HepG2 (cell line): ENCODE results near the gene ALDH3A2. TPM values are rescaled to one million over a fixed set of nuclear protein-coding genes. Genes with fewer than 3 reads are reported as not detected.
A peak's percentile ranks its signal among the peaks of the same experiment; 100 is the strongest.

ENCODE experiments used
- ATAC-seq: fragments of 200-7000 bp; cut with Tn5 transposase; 3 replicates; pipeline ENCODE4 v1.9.1; 2020; ENCODE audit warnings: mild to moderate bottlenecking, moderate library complexity
- BruUV-seq: library from RNA; stranded (reverse); fragments of 400-500 nt; replicated peaks from 2 replicates; lab custom pipeline; 2021; lab: Mats Ljungman, UMichigan
- CTCF ChIA-PET: fragments of 300-600 bp; formaldehyde crosslinking; extraction: SDS; loops from one replicate; lab custom pipeline; 2021; ENCODE audit warnings: low total read pairs, inconsistent platforms, low intra/inter-chr PET ratio; lab: Yijun Ruan, JAX
- POLR2A ChIA-PET: fragments of 350-600 bp; sonication (Branson Sonifier 250); formaldehyde crosslinking; loops from one replicate; lab custom pipeline; 2020; ENCODE audit warnings: antibody characterized with exemption, inconsistent platforms; lab: Yijun Ruan, JAX
- DNase-seq: peaks from one replicate; pipeline ENCODE4 v3.0.0-alpha.2; 2015; ENCODE audit warnings: low spot score
- FAIRE-seq: peaks from 3 replicates; lab custom pipeline; 2011; peaks lifted over from hg19 to GRCh38; lab: Jason Lieb, UNC
- H2AFZ ChIP-seq: one replicate; pipeline ENCODE4 v1.6.1; 2011; ENCODE audit warnings: low read length, inconsistent platforms
- H3K27ac ChIP-seq: fragments of 300-600 bp; 3 replicates; pipeline ENCODE4 v1.8.0; 2011; ENCODE audit warnings: mixed run types, mild to moderate bottlenecking, mixed read lengths, low read length, inconsistent platforms; ENCODE audit not compliant: insufficient read depth; ENCODE audit errors: extremely low read length
- H3K27me3 ChIP-seq, 2 experiments: fragments of 200-600 bp in 1 of 2; 2 replicates in 1 of 2; 3 replicates in 1 of 2; pipeline versions ENCODE4 v1.6.0 to v1.8.0; 2011; ENCODE audit warnings: low read length in 2 of 2, mild to moderate bottlenecking in 2 of 2, moderate library complexity in 2 of 2, inconsistent platforms in 1 of 2; ENCODE audit not compliant: insufficient read depth in 2 of 2, control insufficient read depth in 1 of 2
- H3K36me3 ChIP-seq, 2 experiments: fragments of 200-600 bp in 1 of 2; replicated peaks in 1 of 2; 2 replicates in 1 of 2; 3 replicates in 1 of 2; pipeline versions ENCODE4 v1.5.1 to v1.8.0; 2011; ENCODE audit warnings: low read length in 2 of 2, inconsistent platforms in 1 of 2; ENCODE audit not compliant: insufficient read depth in 2 of 2, control insufficient read depth in 1 of 2
- H3K4me1 ChIP-seq: 2 replicates; pipeline ENCODE4 v1.5.1; 2012; ENCODE audit warnings: low read length, inconsistent platforms; ENCODE audit not compliant: insufficient read depth
- H3K4me2 ChIP-seq: 2 replicates; pipeline ENCODE4 v1.6.0; 2011; ENCODE audit warnings: low read depth, low read length, inconsistent platforms
- H3K4me3 ChIP-seq, 3 experiments: fragments of 200-600 bp in 1 of 3; sonication (generic), shearing (Covaris generic) in 1 of 3; replicated peaks in 1 of 3; 2 replicates each; pipeline ENCODE4 v1.5.1; 2011 to 2016; ENCODE audit warnings: low read length in 3 of 3, inconsistent platforms in 2 of 3, low read depth in 2 of 3, mild to moderate bottlenecking in 2 of 3, control low read depth in 1 of 3, mixed read lengths in 1 of 3; ENCODE audit not compliant: insufficient read depth in 1 of 3
- H3K79me2 ChIP-seq: one replicate; pipeline ENCODE4 v1.6.1; 2011; ENCODE audit warnings: low read length, inconsistent platforms; ENCODE audit not compliant: insufficient read depth
- H3K9ac ChIP-seq: 2 replicates; pipeline ENCODE4 v1.6.0; 2011; ENCODE audit warnings: mild to moderate bottlenecking, low read depth, low read length, inconsistent platforms; ENCODE audit not compliant: insufficient read depth
- H3K9me3 ChIP-seq: 2 replicates; pipeline ENCODE4 v1.5.1; 2012; ENCODE audit warnings: mild to moderate bottlenecking, low read length
- H4K20me1 ChIP-seq: 2 replicates; pipeline ENCODE4 v1.6.0; 2011; ENCODE audit warnings: inconsistent platforms, mild to moderate bottlenecking, low read length, moderate library complexity; ENCODE audit not compliant: insufficient read depth
- CREM ChIP-seq, 2 experiments: sonication (generic) in 1 of 2; formaldehyde crosslinking in 1 of 2; IDR thresholded peaks; 2 replicates each; pipeline versions ENCODE4 v1.4.0 to v1.6.1; 2016 to 2020; ENCODE audit warnings: antibody characterized with exemption in 1 of 2, mild to moderate bottlenecking in 1 of 2, missing genetic modification reagents in 1 of 2
- DMAP1 ChIP-seq: IDR thresholded peaks from 2 replicates; pipeline ENCODE4 v1.6.1; 2016
- ELF4 ChIP-seq: sonication (generic); formaldehyde crosslinking; IDR thresholded peaks from 2 replicates; pipeline ENCODE4 v1.5.0; 2020; ENCODE audit warnings: missing genetic modification reagents, mild to moderate bottlenecking, moderate library complexity, borderline replicate concordance
- GZF1 ChIP-seq: sonication (generic); formaldehyde crosslinking; IDR thresholded peaks from 2 replicates; pipeline ENCODE4 v1.5.1; 2020; ENCODE audit warnings: mild to moderate bottlenecking, missing genetic modification reagents
- HES4 ChIP-seq: sonication (generic); formaldehyde crosslinking; IDR thresholded peaks from 2 replicates; pipeline ENCODE4 v1.9.0; 2021; ENCODE audit warnings: mild to moderate bottlenecking, missing genetic modification reagents, borderline replicate concordance
- HNRNPK ChIP-seq: fragments of 200-400 bp; formaldehyde crosslinking; IDR thresholded peaks from 2 replicates; pipeline ENCODE4 v1.6.1; 2018; ENCODE audit warnings: low read length, low read depth, moderate library complexity, mild to moderate bottlenecking; ENCODE audit not compliant: poor library complexity, severe bottlenecking
- KMT2B ChIP-seq: IDR thresholded peaks from 2 replicates; pipeline ENCODE4 v1.6.1; 2016; ENCODE audit warnings: missing genetic modification reagents, missing compliant biosample characterization
- MXD4 ChIP-seq: IDR thresholded peaks from 2 replicates; pipeline ENCODE4 v1.6.1; 2016; ENCODE audit warnings: mild to moderate bottlenecking, missing biosample characterization, missing genetic modification reagents
- NBN ChIP-seq: fragments of 450-650 bp; conservative IDR thresholded peaks from 2 replicates; pipeline ENCODE4 v1.6.1; 2017
- POLR2AphosphoS5 ChIP-seq: IDR thresholded peaks from 2 replicates; pipeline ENCODE4 v1.6.1; 2012; ENCODE audit warnings: low read depth, low read length
- SAFB2 ChIP-seq: sonication (generic); formaldehyde crosslinking; IDR thresholded peaks from 2 replicates; pipeline ENCODE4 v1.5.1; 2020; ENCODE audit warnings: missing genetic modification reagents, low read depth, mild to moderate bottlenecking, borderline replicate concordance
- SOX13 ChIP-seq, 3 experiments: fragments of 450-650 bp in 1 of 3; sonication (generic) in 1 of 3; formaldehyde crosslinking in 1 of 3; IDR thresholded peaks in 2 of 3; conservative IDR thresholded peaks in 1 of 3; 2 replicates each; pipeline versions ENCODE4 v1.5.0 to v1.6.1; 2016 to 2020; ENCODE audit warnings: antibody characterized with exemption in 1 of 3, mild to moderate bottlenecking in 1 of 3, missing compliant biosample characterization in 1 of 3, missing genetic modification reagents in 1 of 3, moderate library complexity in 1 of 3
- SP5 ChIP-seq: IDR thresholded peaks from 2 replicates; pipeline ENCODE4 v1.6.1; 2016; ENCODE audit warnings: low read depth, borderline replicate concordance
- TBX3 ChIP-seq: fragments of 450-650 bp; IDR thresholded peaks from 2 replicates; pipeline ENCODE4 v1.6.1; 2017; ENCODE audit warnings: antibody characterized with exemption, mild to moderate bottlenecking, inconsistent platforms, borderline replicate concordance
- YEATS2 ChIP-seq: sonication (generic); formaldehyde crosslinking; IDR thresholded peaks from 2 replicates; pipeline ENCODE4 v1.4.0; 2020; ENCODE audit warnings: missing genetic modification reagents, borderline replicate concordance
- ZKSCAN8 ChIP-seq: IDR thresholded peaks from 2 replicates; pipeline ENCODE4 v1.6.1; 2016; ENCODE audit warnings: borderline replicate concordance, missing genetic modification reagents, missing compliant biosample characterization
- ZNF160 ChIP-seq: sonication (generic); formaldehyde crosslinking; IDR thresholded peaks from 2 replicates; pipeline ENCODE4 v1.8.0; 2022; ENCODE audit warnings: mild to moderate bottlenecking, inconsistent platforms, missing genetic modification reagents
- ZNF274 ChIP-seq: sonication (generic); formaldehyde crosslinking; IDR thresholded peaks from 2 replicates; pipeline ENCODE4 v1.5.1; 2020; ENCODE audit warnings: mild to moderate bottlenecking, missing genetic modification reagents
- ZNF558 ChIP-seq: sonication (generic); formaldehyde crosslinking; IDR thresholded peaks from 2 replicates; pipeline ENCODE4 v1.9.0; 2022; ENCODE audit warnings: mild to moderate bottlenecking, missing genetic modification reagents, borderline replicate concordance
- ZNF570 ChIP-seq: sonication (generic); formaldehyde crosslinking; IDR thresholded peaks from 2 replicates; pipeline ENCODE4 v1.4.0; 2020; ENCODE audit warnings: mild to moderate bottlenecking, missing genetic modification reagents, borderline replicate concordance
- ZNF816 ChIP-seq: sonication (generic); formaldehyde crosslinking; IDR thresholded peaks from 2 replicates; pipeline ENCODE4 v1.8.0; 2022; ENCODE audit warnings: missing genetic modification reagents, mild to moderate bottlenecking, borderline replicate concordance
- ZNF879 ChIP-seq: sonication (generic); formaldehyde crosslinking; IDR thresholded peaks from 2 replicates; pipeline ENCODE4 v1.8.1; 2023; ENCODE audit warnings: missing genetic modification reagents
- ZSCAN29 ChIP-seq: sonication (generic); formaldehyde crosslinking; conservative IDR thresholded peaks from 2 replicates; pipeline ENCODE4 v1.4.0; 2020; ENCODE audit warnings: mild to moderate bottlenecking, missing genetic modification reagents
- WGBS: methylation state at CpG from one replicate; pipeline ENCODE4 v1.1.6; 2017; ENCODE audit warnings: low lambda C conversion rate; 5-methylcytosine and 5-hydroxymethylcytosine counted together
- in situ Hi-C: cut with HindIII; loops from 2 replicates; pipeline ENCODE4 v1.10.0; 2017; ENCODE audit warnings: low pct_unique_long_range_greater_than_20kb; ENCODE audit not compliant: extremely low pct_ligation_motif_present
- intact Hi-C: fragments of 100-400 bp; cut with micrococcal nuclease; formaldehyde crosslinking; loops from one replicate; pipeline ENCODE4 v1.10.0; 2022; ENCODE audit not compliant: unreplicated experiment
- polyA plus RNA-seq, 8 experiments: library from polyadenylated mRNA; depleted of rRNA in 3 of 8; stranded (reverse) in 7 of 8; unstranded in 1 of 8; fragments of >200 nt; fragmentation: Illumina TruSeq in 4 of 8; extraction: Trizol in 4 of 8; gene quantifications; 2 replicates each; pipeline versions ENCODE4 v1.2.1 to v1.2.3, GENCODE V29; 2011 to 2016; ENCODE audit warnings: low read depth in 4 of 8, missing spikeins in 1 of 8, mixed read lengths in 1 of 8; ENCODE audit not compliant: insufficient read depth in 1 of 8
- total RNA-seq, 5 experiments: library from RNA; depleted of rRNA; stranded (reverse); fragments of >200 nt; fragmentation: Illumina TruSeq; extraction: Trizol; gene quantifications; 2 replicates each; pipeline ENCODE4 v1.2.3, GENCODE V29; 2016; ENCODE audit warnings: low read depth in 1 of 5
- TF ChIP-seq, protein P1 (sequence below): sonication (generic); formaldehyde crosslinking; IDR thresholded peaks from 2 replicates; pipeline ENCODE4 v1.8.1; 2022; ENCODE audit warnings: low read depth, mild to moderate bottlenecking, missing genetic modification reagents

Gene ALDH3A2
- total and polyA plus RNA-seq, 2 of the 13 experiments (the other 11 are each of a cell fraction or from before 2014, with no cell fraction given), result 80.8 to 180 TPM

DNA sequence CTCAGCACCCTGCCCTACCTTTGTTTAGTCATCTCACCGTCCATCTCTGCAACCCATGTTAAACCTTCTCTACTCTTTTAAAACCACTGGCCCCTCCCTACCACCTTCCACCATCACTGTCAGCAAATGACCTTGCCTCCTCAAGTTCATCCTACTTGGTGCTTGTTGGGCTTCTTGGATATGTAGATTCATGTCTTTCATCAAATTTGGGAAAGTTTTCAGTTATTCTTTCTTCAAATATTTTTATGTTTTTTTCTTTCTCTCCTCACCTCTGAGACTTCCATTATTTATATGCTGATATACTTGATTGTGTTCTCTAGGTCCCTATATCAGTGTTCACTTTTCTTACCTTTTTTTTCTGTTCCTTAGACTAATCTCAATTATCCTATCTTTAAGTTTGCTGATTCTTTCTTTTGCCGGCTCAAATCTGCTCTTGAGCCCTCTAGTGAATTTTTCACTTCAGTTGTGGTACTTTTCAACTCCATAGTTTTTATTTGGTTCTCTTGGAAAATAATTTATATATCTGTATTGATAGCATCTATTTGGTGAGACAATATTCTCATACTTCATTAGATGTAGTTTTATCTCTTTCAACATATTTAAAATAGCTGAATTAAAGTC is 28.7 kb upstream of the ALDH3A2 start:
- no peaks in the 10 kb centered on the region for H4K20me1 ChIP-seq
- intact Hi-C loops, result no loop called here
- no peak for TF ChIP-seq ZNF879
- TF ChIP-seq YEATS2, result no peak
- no peak for TF ChIP-seq MXD4 (CRISPR knock-in tag)
- TF ChIP-seq SP5, result no peak
- no peak for TF ChIP-seq DMAP1
- TF ChIP-seq ZSCAN29 (CRISPR knock-in tag), result no peak
- no peak for TF ChIP-seq KMT2B (CRISPR knock-in tag)
- no peak for TF ChIP-seq ZNF274
- no peak for TF ChIP-seq ELF4
- TF ChIP-seq, protein P1, sequence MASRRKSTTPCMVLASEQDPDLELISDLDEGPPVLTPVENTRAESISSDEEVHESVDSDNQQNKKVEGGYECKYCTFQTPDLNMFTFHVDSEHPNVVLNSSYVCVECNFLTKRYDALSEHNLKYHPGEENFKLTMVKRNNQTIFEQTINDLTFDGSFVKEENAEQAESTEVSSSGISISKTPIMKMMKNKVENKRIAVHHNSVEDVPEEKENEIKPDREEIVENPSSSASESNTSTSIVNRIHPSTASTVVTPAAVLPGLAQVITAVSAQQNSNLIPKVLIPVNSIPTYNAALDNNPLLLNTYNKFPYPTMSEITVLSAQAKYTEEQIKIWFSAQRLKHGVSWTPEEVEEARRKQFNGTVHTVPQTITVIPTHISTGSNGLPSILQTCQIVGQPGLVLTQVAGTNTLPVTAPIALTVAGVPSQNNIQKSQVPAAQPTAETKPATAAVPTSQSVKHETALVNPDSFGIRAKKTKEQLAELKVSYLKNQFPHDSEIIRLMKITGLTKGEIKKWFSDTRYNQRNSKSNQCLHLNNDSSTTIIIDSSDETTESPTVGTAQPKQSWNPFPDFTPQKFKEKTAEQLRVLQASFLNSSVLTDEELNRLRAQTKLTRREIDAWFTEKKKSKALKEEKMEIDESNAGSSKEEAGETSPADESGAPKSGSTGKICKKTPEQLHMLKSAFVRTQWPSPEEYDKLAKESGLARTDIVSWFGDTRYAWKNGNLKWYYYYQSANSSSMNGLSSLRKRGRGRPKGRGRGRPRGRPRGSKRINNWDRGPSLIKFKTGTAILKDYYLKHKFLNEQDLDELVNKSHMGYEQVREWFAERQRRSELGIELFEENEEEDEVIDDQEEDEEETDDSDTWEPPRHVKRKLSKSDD, result no peak
- TF ChIP-seq HNRNPK, result no peak
- TF ChIP-seq ZNF570 (CRISPR knock-in tag), result peak; percentile 97; the same call in 1 of the 2 replicates
- TF ChIP-seq TBX3, result no peak
- no peak for TF ChIP-seq GZF1
- TF ChIP-seq POLR2AphosphoS5, result no peak
- no peak for TF ChIP-seq SOX13 (IDR thresholded peaks at IDR 0.05)
- no peak for TF ChIP-seq SOX13 (CRISPR knock-in tag; conservative IDR thresholded peaks at IDR 0.05 in 1 of 2, IDR thresholded peaks at IDR 0.05 in 1 of 2)
- no peak for TF ChIP-seq ZKSCAN8 (CRISPR knock-in tag)
- no peak for TF ChIP-seq CREM (IDR thresholded peaks at IDR 0.05)
- no peak for TF ChIP-seq CREM (CRISPR knock-in tag; IDR thresholded peaks at IDR 0.05)
- no peak for TF ChIP-seq HES4 (CRISPR knock-in tag)
- TF ChIP-seq ZNF160 (CRISPR knock-in tag), result peak; percentile 98
- TF ChIP-seq ZNF816 (CRISPR knock-in tag), result no peak
- peak; percentile 97; the same call in 1 of the 2 replicates for TF ChIP-seq ZNF558
- no peak for TF ChIP-seq NBN
- TF ChIP-seq SAFB2, result no peak

More for the DNA sequence above, 28.7 kb upstream of the ALDH3A2 start:
- no peak for ATAC-seq
- no peak for DNase-seq
- H3K79me2 ChIP-seq, result no peaks in the 10 kb centered on the region
- peaks cover under 1% of the 10 kb centered on the region; the same call in 1 of the 2 replicates for H3K4me1 ChIP-seq
- FAIRE-seq, result no peak
- peaks cover 27% of the 10 kb centered on the region for H3K9me3 ChIP-seq
- H3K4me2 ChIP-seq, result no peak overlapping the region
- in situ Hi-C loops, result no loop called here
- CTCF ChIA-PET, result no interaction called here
- no peak overlapping the region for H3K4me3 ChIP-seq
- H2AFZ ChIP-seq, result no peak overlapping the region
- no peak overlapping the region for H3K9ac ChIP-seq
- H3K27ac ChIP-seq, result no peak overlapping the region
- POLR2A ChIA-PET, result no interaction called here
- BruUV-seq, result no TSS peak
- 58% methylated on average over 2 of the region's 2 CpGs for WGBS
- H3K36me3 ChIP-seq, result no peaks in the 10 kb centered on the region
- H3K27me3 ChIP-seq, result no peaks in the 10 kb centered on the region
